H9 (cell line): ENCODE data around the gene ATP2B2. TPM values are rescaled to one million over a fixed set of nuclear protein-coding genes. Genes with fewer than 3 reads are reported as not detected.

ENCODE experiments used
- DNase-seq: peaks from one replicate; pipeline ENCODE4 v3.0.0-alpha.2; 2017
- H2AFZ ChIP-seq: one replicate; pipeline ENCODE4 v1.6.1; 2013; ENCODE audit warnings: mild to moderate bottlenecking, low read length, control low read depth, moderate library complexity
- H2AK5ac ChIP-seq: 2 replicates; pipeline ENCODE4 v1.6.1; 2013; ENCODE audit warnings: low read length, control low read depth, mixed read lengths; ENCODE audit not compliant: insufficient read length
- H2BK120ac ChIP-seq: one replicate; pipeline ENCODE4 v1.6.1; 2013; ENCODE audit warnings: low read depth, mild to moderate bottlenecking, low read length, control low read depth, inconsistent platforms; ENCODE audit not compliant: poor library complexity, severe bottlenecking
- H2BK12ac ChIP-seq: 2 replicates; pipeline ENCODE4 v1.6.1; 2013; ENCODE audit warnings: low read length, control low read depth, mixed read lengths, low read depth; ENCODE audit not compliant: insufficient read length
- H2BK15ac ChIP-seq: 2 replicates; pipeline ENCODE4 v1.6.1; 2013; ENCODE audit warnings: low read depth, low read length, control low read depth
- H2BK20ac ChIP-seq: one replicate; pipeline ENCODE4 v1.6.1; 2013; ENCODE audit warnings: low read depth, mild to moderate bottlenecking, low read length, control low read depth, inconsistent platforms; ENCODE audit not compliant: poor library complexity, severe bottlenecking
- H2BK5ac ChIP-seq: 2 replicates; pipeline ENCODE4 v1.6.1; 2013; ENCODE audit warnings: low read length, control low read depth, mixed read lengths; ENCODE audit not compliant: insufficient read length
- H3K14ac ChIP-seq: 2 replicates; pipeline ENCODE4 v1.6.1; 2013; ENCODE audit warnings: low read length, control low read depth; ENCODE audit not compliant: insufficient read depth
- H3K18ac ChIP-seq: 2 replicates; pipeline ENCODE4 v1.6.1; 2013; ENCODE audit warnings: low read depth, mild to moderate bottlenecking, mixed read lengths, low read length, control low read depth; ENCODE audit not compliant: insufficient read length
- H3K23ac ChIP-seq: 2 replicates; pipeline ENCODE4 v1.6.1; 2013; ENCODE audit warnings: low read length, control low read depth, mixed read lengths, low read depth; ENCODE audit not compliant: insufficient read length
- H3K23me2 ChIP-seq: 2 replicates; pipeline ENCODE4 v1.6.1; 2013; ENCODE audit warnings: low read depth, mild to moderate bottlenecking, mixed read lengths, low read length, control low read depth; ENCODE audit not compliant: insufficient read length, poor library complexity, severe bottlenecking
- H3K27ac ChIP-seq: 2 replicates; pipeline ENCODE4 v1.5.1; 2013; ENCODE audit warnings: low read length, control low read depth, mixed read lengths, low read depth; ENCODE audit not compliant: insufficient read length
- H3K27me3 ChIP-seq: 2 replicates; pipeline ENCODE4 v1.6.1; 2013; ENCODE audit warnings: low read length, control low read depth, inconsistent platforms; ENCODE audit not compliant: insufficient read depth
- H3K4ac ChIP-seq: 2 replicates; pipeline ENCODE4 v1.6.1; 2013; ENCODE audit warnings: low read depth, mild to moderate bottlenecking, control low read depth, inconsistent platforms, low read length, moderate library complexity
- H3K4me1 ChIP-seq: 2 replicates; pipeline ENCODE4 v1.6.1; 2013; ENCODE audit warnings: low read length, control low read depth, inconsistent platforms; ENCODE audit not compliant: insufficient read depth
- H3K4me2 ChIP-seq: 2 replicates; pipeline ENCODE4 v1.6.1; 2013; ENCODE audit warnings: low read length, control low read depth, mixed read lengths; ENCODE audit not compliant: insufficient read length, insufficient read depth
- H3K56ac ChIP-seq: 2 replicates; pipeline ENCODE4 v1.6.1; 2013; ENCODE audit warnings: low read depth, mild to moderate bottlenecking, mixed read lengths, low read length, control low read depth; ENCODE audit not compliant: insufficient read length
- H3K79me1 ChIP-seq: 2 replicates; pipeline ENCODE4 v1.6.1; 2013; ENCODE audit warnings: low read depth, mild to moderate bottlenecking, moderate library complexity, low read length, control low read depth, inconsistent platforms; ENCODE audit not compliant: insufficient read depth, poor library complexity, severe bottlenecking
- H3K79me2 ChIP-seq: 2 replicates; pipeline ENCODE4 v1.6.1; 2013; ENCODE audit warnings: low read length, control low read depth, inconsistent platforms; ENCODE audit not compliant: insufficient read depth
- H3K9ac ChIP-seq: 2 replicates; pipeline ENCODE4 v1.6.1; 2013; ENCODE audit warnings: low read length, control low read depth, mixed read lengths; ENCODE audit not compliant: insufficient read length; ENCODE audit errors: extremely low read depth
- H3K9me3 ChIP-seq: one replicate; pipeline ENCODE4 v1.6.1; 2013; ENCODE audit warnings: low read depth, low read length, inconsistent platforms; ENCODE audit not compliant: control insufficient read depth
- H3T11ph ChIP-seq: one replicate; pipeline ENCODE4 v1.6.1; 2013; ENCODE audit warnings: mild to moderate bottlenecking, low read length, control low read depth, inconsistent platforms
- H4K20me1 ChIP-seq: one replicate; pipeline ENCODE4 v1.6.1; 2013; ENCODE audit not compliant: control insufficient read depth, insufficient read length, insufficient read depth
- H4K5ac ChIP-seq: 2 replicates; pipeline ENCODE4 v1.6.1; 2013; ENCODE audit warnings: low read depth, mild to moderate bottlenecking, mixed read lengths, low read length, control low read depth; ENCODE audit not compliant: insufficient read length
- H4K8ac ChIP-seq: replicated peaks from 2 replicates; pipeline ENCODE4 v1.6.1; 2013; ENCODE audit warnings: low read length, control low read depth, mixed read lengths, low read depth; ENCODE audit not compliant: insufficient read length
- H4K91ac ChIP-seq: 2 replicates; pipeline ENCODE4 v1.6.1; 2013; ENCODE audit warnings: low read depth, mild to moderate bottlenecking, moderate library complexity, mixed read lengths, low read length, control low read depth; ENCODE audit not compliant: insufficient read length
- H3K27ac Mint-ChIP-seq, 3 experiments: 2 replicates in 2 of 3; 3 replicates in 1 of 3; pipeline ENCODE4 v1.8.0; 2020 to 2021; ENCODE audit warnings: mixed read lengths in 3 of 3, mild to moderate bottlenecking in 1 of 3, moderate library complexity in 1 of 3
- H3K27me3 Mint-ChIP-seq: 2 replicates; pipeline ENCODE4 v1.8.0; 2021; ENCODE audit warnings: low read depth, mild to moderate bottlenecking, moderate library complexity, mixed read lengths
- H3K36me3 Mint-ChIP-seq, 3 experiments: 2 replicates in 2 of 3; 3 replicates in 1 of 3; pipeline ENCODE4 v1.8.0; 2020 to 2021; ENCODE audit warnings: low read depth in 3 of 3, mixed read lengths in 3 of 3; ENCODE audit not compliant: insufficient read depth in 1 of 3
- H3K4me1 Mint-ChIP-seq, 2 experiments: 2 replicates each; pipeline ENCODE4 v1.8.0; 2020; ENCODE audit warnings: mixed read lengths in 2 of 2
- H3K4me3 Mint-ChIP-seq, 2 experiments: 2 replicates in 1 of 2; 3 replicates in 1 of 2; pipeline ENCODE4 v1.8.0; 2020 to 2021; ENCODE audit warnings: mild to moderate bottlenecking in 2 of 2, mixed read lengths in 2 of 2, moderate library complexity in 1 of 2
- H3K9me3 Mint-ChIP-seq, 2 experiments: 2 replicates in 1 of 2; 3 replicates in 1 of 2; pipeline ENCODE4 v1.8.0; 2020; ENCODE audit warnings: mild to moderate bottlenecking in 2 of 2, mixed read lengths in 2 of 2, moderate library complexity in 1 of 2
- CTCF ChIP-seq: fragments of 200-600 bp; sonication (generic); conservative IDR thresholded peaks from 3 replicates; pipeline ENCODE4 v1.8.0; 2021; ENCODE audit warnings: antibody characterized with exemption, mild to moderate bottlenecking
- WGBS: extraction: QIAGEN DNeasy Blood & Tissue Kit; methylation state at CpG from one replicate; pipeline ENCODE4 v1.1.7; 2013; ENCODE audit warnings: missing lambda C conversion rate, low lambda C conversion rate, mixed read lengths; ENCODE audit not compliant: insufficient read length; ENCODE audit errors: extremely low coverage; 5-methylcytosine and 5-hydroxymethylcytosine counted together
- total RNA-seq: library from RNA; stranded (reverse); gene quantifications from 2 replicates; pipeline ENCODE4 v1.2.1, GENCODE V29; 2021

ATP2B2 gene
- total RNA-seq, 1 experiment from 2014 or later: 0.33 TPM

GRCh38 chr3:10286133-10286524, 219.3 kb downstream of the ATP2B2 start:
- no peaks in the 10 kb centered on the region for H3K9me3 ChIP-seq
- H3K27ac ChIP-seq: no peak overlapping the region
- no peak overlapping the region for H3K23ac ChIP-seq
- H4K91ac ChIP-seq: no peak overlapping the region
- no peak overlapping the region for H3K56ac ChIP-seq
- no peak overlapping the region for H2AFZ ChIP-seq
- H3K79me1 ChIP-seq: no peaks in the 10 kb centered on the region
- H2BK120ac ChIP-seq: no peak overlapping the region
- H3K23me2 ChIP-seq: no peaks in the 10 kb centered on the region
- H3K36me3 Mint-ChIP-seq: peaks cover 0 to 37% (median 13%) of the 10 kb centered on the region in 3 experiments; a peak in 6 of 7 replicates
- H2AK5ac ChIP-seq: no peak overlapping the region
- H3K4me1 Mint-ChIP-seq: peaks cover 19% of the 10 kb centered on the region in 2 experiments
- TF ChIP-seq CTCF: no peak
- H3K79me2 ChIP-seq: no peaks in the 10 kb centered on the region
- H3K4me3 Mint-ChIP-seq: no peak overlapping the region
- H4K8ac ChIP-seq: no peak overlapping the region
- no peaks in the 10 kb centered on the region for H4K20me1 ChIP-seq
- no peak overlapping the region for H3K14ac ChIP-seq
- H3K4ac ChIP-seq: no peak overlapping the region
- no peak overlapping the region for H3K9ac ChIP-seq
- H2BK15ac ChIP-seq: no peak overlapping the region
- no peak overlapping the region for H2BK12ac ChIP-seq
- no peak overlapping the region for H3K18ac ChIP-seq
- no peaks in the 10 kb centered on the region for H3K27me3 ChIP-seq
- H3K9me3 Mint-ChIP-seq: no peaks in the 10 kb centered on the region
- no peak overlapping the region for H4K5ac ChIP-seq
- H3K4me1 ChIP-seq: 0 out of 2 replicates have a peak, but pooled peaks cover 1% of the 10 kb centered on the region
- peak overlapping the region in 1 of 3 experiments; percentile 80; a peak in 1 of 7 replicates for H3K27ac Mint-ChIP-seq
- H2BK20ac ChIP-seq: no peak overlapping the region
- H3K4me2 ChIP-seq: no peak overlapping the region
- no peaks in the 10 kb centered on the region for H3K27me3 Mint-ChIP-seq
- no peak overlapping the region for H3T11ph ChIP-seq
- H2BK5ac ChIP-seq: no peak overlapping the region
- no CpG with 5 or more reads among the region's 5 CpGs for WGBS
- DNase-seq: no peak
